Measurements from ENCODE around the gene PPP1R1A. TPM values are rescaled to one million over a fixed set of nuclear protein-coding genes. Genes with fewer than 3 reads are reported as not detected.

The PPP1R1A gene
- total RNA-seq, 2 experiments from 2014 or later, result not detected

- H3K27ac ChIP-seq (ENCODE audit: low read depth, low read length, poor library complexity, severe bottlenecking), result no peak overlapping the region
- H3K4me3 ChIP-seq (ENCODE audit: low read depth, low read length, poor library complexity, severe bottlenecking), result no peak overlapping the region
- TF ChIP-seq EZH2phosphoT487 (IDR thresholded peaks at IDR 0.05; ENCODE audit: borderline replicate concordance, low read depth, low read length) (no peak), CTCF (conservative IDR thresholded peaks at IDR 0.05; ENCODE audit: low read length) (no peak)
- intact Hi-C loops (cut with micrococcal nuclease; ENCODE audit: unreplicated experiment), result no loop called here
- H3K9me3 ChIP-seq (ENCODE audit: low read length), result no peaks in the 10 kb centered on the region
- no peak overlapping the region for H3K4me2 ChIP-seq (ENCODE audit: low read length)
- POLR2A ChIA-PET, result no interaction called here
- CTCF ChIA-PET (ENCODE audit: unreplicated experiment), result no interaction called here
- no peak for DNase-seq (ENCODE audit: low spot score)
- H3K9me2 ChIP-seq (ENCODE audit: insufficient read depth, low read length), result no peaks in the 10 kb centered on the region
- H2AFZ ChIP-seq (ENCODE audit: low read length), result no peak overlapping the region
- H3K36me3 ChIP-seq (ENCODE audit: insufficient read depth, low read length), result no peaks in the 10 kb centered on the region
- no peaks in the 10 kb centered on the region for H4K20me1 ChIP-seq (ENCODE audit: insufficient read depth, low read length)
- H3K4me1 ChIP-seq (ENCODE audit: insufficient read depth, low read length, poor library complexity, severe bottlenecking), result no peaks in the 10 kb centered on the region
- H3K79me2 ChIP-seq (ENCODE audit: insufficient read depth, low read depth, low read length), result no peaks in the 10 kb centered on the region
- BruUV-seq (replicated peaks), result no TSS peak
Observed at GRCh38 chr12:54616933-54617680, 28.6 kb upstream of the PPP1R1A start.

DNA sequence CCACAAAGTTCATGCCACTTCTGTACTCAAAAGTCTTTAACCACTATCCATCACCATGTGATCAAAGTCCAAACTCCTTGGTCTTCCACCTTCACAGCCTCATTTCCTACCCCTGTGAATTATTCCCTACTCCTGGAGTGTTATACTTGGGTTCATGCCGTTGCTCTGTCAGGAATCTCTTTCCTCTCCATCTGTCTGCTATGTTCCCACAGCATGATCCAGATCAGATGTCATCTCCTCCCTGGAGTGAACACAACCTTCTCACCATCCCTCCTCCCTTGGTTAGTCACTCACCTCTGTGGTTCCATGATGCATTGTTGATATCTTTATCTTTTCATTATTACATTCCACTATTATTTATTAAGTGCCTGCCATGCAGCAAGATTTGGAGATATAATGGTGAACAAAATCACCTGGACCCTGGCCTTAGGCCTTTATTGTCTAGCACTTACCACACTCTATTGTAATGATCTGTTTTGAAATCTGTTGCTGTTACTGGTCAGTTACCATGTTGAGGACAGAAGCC is 23.8 kb upstream of the PPP1R1A start:
- Histone ChIP-seq H3K9me2 (ENCODE audit: insufficient read depth, low read length) (no peaks in the 10 kb centered on the region), H2AFZ (ENCODE audit: low read length) (no peak overlapping the region), H4K20me1 (ENCODE audit: insufficient read depth, low read length) (no peaks in the 10 kb centered on the region), H3K36me3 (ENCODE audit: insufficient read depth, low read length) (no peaks in the 10 kb centered on the region), H3K27ac (ENCODE audit: low read depth, low read length, poor library complexity, severe bottlenecking) (no peak overlapping the region), H3K4me2 (ENCODE audit: low read length) (no peak overlapping the region), H3K4me3 (ENCODE audit: low read depth, low read length, poor library complexity, severe bottlenecking) (no peak overlapping the region), H3K9me3 (ENCODE audit: low read length) (no peaks in the 10 kb centered on the region), H3K4me1 (ENCODE audit: insufficient read depth, low read length, poor library complexity, severe bottlenecking) (no peaks in the 10 kb centered on the region), H3K79me2 (ENCODE audit: insufficient read depth, low read depth, low read length) (no peaks in the 10 kb centered on the region)
- no TSS peak for BruUV-seq (replicated peaks)
- intact Hi-C loops (cut with micrococcal nuclease; ENCODE audit: unreplicated experiment), result no loop called here
- POLR2A ChIA-PET, result no interaction called here
- CTCF ChIA-PET (ENCODE audit: unreplicated experiment), result no interaction called here
- TF ChIP-seq EZH2phosphoT487 (IDR thresholded peaks at IDR 0.05; ENCODE audit: borderline replicate concordance, low read depth, low read length) (no peak), CTCF (conservative IDR thresholded peaks at IDR 0.05; ENCODE audit: low read length) (no peak)
- no peak for DNase-seq (ENCODE audit: low spot score)

GRCh38 chr12:54611715-54612149 is 23.3 kb upstream of the PPP1R1A start:
- Histone ChIP-seq H3K4me1 (ENCODE audit: insufficient read depth, low read length, poor library complexity, severe bottlenecking) (no peaks in the 10 kb centered on the region), H2AFZ (ENCODE audit: low read length) (no peak overlapping the region), H3K27ac (ENCODE audit: low read depth, low read length, poor library complexity, severe bottlenecking) (no peak overlapping the region), H3K36me3 (ENCODE audit: insufficient read depth, low read length) (no peaks in the 10 kb centered on the region), H4K20me1 (ENCODE audit: insufficient read depth, low read length) (no peaks in the 10 kb centered on the region), H3K4me2 (ENCODE audit: low read length) (no peak overlapping the region), H3K79me2 (ENCODE audit: insufficient read depth, low read depth, low read length) (no peaks in the 10 kb centered on the region), H3K4me3 (ENCODE audit: low read depth, low read length, poor library complexity, severe bottlenecking) (no peak overlapping the region), H3K9me3 (ENCODE audit: low read length) (no peaks in the 10 kb centered on the region), H3K9me2 (ENCODE audit: insufficient read depth, low read length) (no peaks in the 10 kb centered on the region)
- POLR2A ChIA-PET, result no interaction called here
- CTCF ChIA-PET (ENCODE audit: unreplicated experiment), result no interaction called here
- BruUV-seq (replicated peaks), result no TSS peak
- intact Hi-C loops (cut with micrococcal nuclease; ENCODE audit: unreplicated experiment), result no loop called here
- TF ChIP-seq CTCF (conservative IDR thresholded peaks at IDR 0.05; ENCODE audit: low read length) (no peak), EZH2phosphoT487 (IDR thresholded peaks at IDR 0.05; ENCODE audit: borderline replicate concordance, low read depth, low read length) (no peak)
- DNase-seq (ENCODE audit: low spot score), result no peak

Data from OCI-LY7 (cell line).